Cortex of kidney (tissue), 1 donor: ENCODE data around the gene ABCF3.

ENCODE experiments used
- DNase-seq: peaks from one replicate; lab custom pipeline; 2025; lab: John Stamatoyannopoulos, UW

ABCF3 gene

DNA sequence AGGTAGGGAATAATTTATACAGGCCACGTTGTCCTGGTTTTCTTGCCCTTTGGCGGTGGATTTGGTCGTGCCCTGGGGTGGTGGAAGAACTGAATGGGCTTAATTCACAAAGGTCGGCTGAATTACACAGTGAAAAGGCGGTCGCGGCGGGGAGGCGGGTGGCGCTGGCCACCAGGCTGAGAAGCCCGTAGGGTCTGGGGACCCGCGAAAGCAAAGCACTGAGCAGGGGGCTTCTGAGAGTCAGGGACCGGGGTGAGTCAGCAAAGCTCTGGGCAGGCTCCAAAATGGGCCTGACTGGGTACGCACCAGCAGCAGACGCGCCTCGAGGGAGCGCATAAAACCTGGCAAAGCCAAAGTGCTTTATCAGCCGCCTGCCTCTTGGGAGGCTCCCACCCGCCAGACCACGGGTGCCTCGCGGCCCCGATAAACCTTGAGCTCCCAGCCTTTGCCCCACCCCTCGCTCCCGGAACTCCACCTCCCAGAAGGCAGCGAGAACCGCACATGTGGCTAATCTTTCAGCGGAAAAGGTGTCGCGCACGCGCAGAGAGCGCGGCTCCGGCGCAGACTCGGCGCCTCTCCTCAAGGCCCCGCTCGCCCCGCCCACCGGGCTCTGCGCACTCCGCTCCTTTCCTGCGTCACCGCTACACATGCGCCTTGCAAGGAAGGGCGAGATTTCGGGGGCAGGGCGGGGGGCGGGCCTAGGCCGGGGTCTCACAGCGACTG lies 377 bp upstream of the ABCF3 start:
- DNase-seq: peak; percentile 99

DNA sequence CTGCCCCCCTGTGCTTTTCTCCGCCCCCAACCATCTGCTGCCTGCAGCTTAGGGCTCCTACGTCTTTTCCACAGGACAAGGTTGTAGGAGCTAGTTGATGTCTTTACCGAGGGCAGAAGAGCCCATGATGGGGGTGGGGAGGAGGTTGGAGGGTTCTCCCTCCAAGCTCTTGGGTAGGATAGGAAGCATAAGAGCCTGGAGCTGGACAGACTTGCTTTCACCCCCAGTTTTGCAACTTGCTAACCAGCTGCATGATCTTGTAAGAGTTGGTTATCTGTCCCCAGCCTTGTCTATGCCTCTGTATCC lies 856 bp downstream of the ABCF3 start:
- DNase-seq: no peak

GRCh38 chr3:184188080-184188479 lies 2.1 kb downstream of the ABCF3 start:
- DNase-seq: no peak

GRCh38 chr3:184189421-184189820 lies 3.4 kb downstream of the ABCF3 start:
- DNase-seq: no peak

DNA sequence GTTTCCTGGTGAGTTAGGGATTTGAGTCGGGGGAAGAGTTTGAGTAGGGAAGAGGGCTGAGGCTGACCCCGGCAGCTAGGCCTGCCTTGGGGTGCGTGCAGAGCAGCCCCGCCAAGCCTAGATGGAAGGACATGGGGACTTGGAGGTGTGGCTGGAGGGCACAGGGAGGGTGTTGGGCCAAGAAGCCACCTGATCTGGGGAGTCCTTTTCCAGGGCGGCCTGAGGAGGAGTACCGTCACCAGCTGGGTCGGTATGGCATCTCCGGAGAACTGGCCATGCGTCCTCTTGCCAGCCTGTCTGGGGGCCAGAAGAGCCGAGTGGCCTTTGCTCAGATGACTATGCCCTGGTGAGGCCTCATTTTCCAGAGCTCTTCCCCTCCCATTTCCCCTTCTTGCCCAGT lies 6.9 kb downstream of the ABCF3 start:
- no peak for DNase-seq

GRCh38 chr3:184193991-184194539 lies 8.1 kb downstream of the ABCF3 start:
- no peak for DNase-seq

DNA sequence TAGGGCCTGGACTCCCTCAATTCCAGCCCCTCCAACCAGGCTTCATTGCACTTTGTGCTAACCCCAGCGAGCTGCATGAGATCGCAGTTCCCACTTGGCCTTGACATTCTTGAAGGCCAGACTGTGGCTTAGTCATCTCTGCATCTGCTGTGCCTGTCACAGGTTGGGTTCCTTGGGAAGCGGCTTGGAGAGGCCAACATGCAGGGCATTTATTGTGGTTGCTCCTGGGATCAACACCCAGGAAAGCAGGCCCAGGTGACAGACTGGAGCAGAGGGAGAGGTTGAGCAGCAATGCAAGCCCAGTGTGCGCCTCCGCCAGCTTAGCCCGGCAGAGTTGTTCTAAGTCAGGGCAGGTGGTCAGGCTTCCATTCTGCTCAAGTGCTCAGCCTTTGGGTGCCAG lies 10.5 kb downstream of the ABCF3 start:
- DNase-seq: no peak

DNA sequence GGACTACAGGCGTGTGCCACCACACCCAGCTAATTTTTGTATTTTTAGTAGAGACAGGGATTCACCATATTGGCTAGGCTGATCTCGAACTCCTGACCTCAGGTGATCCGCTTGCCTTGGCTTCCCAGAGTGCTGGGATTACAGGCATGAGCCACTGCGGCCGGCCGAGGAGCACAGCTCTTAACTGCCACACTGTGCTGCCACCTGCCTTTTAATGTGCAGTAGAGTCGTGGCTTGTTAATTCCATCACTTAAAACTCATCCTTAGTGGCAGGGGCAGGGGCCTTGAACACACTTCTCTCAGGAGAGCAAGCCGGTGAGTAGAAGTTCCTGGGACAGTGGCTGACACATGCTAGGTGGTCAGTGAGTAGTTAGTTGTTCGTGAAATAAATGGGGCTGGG lies 12.5 kb downstream of the ABCF3 start:
- no peak for DNase-seq

DNA sequence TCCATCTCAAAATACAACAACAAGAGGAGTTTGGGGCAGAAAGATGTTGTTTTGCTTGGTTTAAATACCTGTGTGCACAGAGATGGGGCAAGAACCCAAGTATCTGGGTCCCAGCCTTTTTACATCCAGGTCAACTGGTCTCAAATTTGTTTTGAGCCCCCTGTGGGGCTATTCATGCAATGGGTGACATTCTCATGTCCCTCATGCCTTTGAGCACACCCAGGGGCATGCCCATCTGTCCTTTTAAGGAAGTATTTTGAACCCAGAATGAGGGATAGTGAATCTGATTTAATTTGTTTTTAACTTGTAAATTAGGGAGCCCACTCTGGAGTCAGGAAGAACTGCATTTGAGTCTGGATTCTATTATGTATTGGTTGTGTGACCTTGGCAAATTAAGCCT lies 14.8 kb downstream of the ABCF3 start:
- DNase-seq: no peak

- DNase-seq: no peak
Observed at GRCh38 chr3:184203526-184203925, 17.5 kb downstream of the ABCF3 start.

- DNase-seq: no peak
Observed at GRCh38 chr3:184209146-184209923, 23.3 kb downstream of the ABCF3 start.

GRCh38 chr3:184211297-184211696 lies 25.3 kb downstream of the ABCF3 start:
- DNase-seq: no peak

GRCh38 chr3:184211718-184212117 lies 25.7 kb downstream of the ABCF3 start:
- DNase-seq: no peak

DNA sequence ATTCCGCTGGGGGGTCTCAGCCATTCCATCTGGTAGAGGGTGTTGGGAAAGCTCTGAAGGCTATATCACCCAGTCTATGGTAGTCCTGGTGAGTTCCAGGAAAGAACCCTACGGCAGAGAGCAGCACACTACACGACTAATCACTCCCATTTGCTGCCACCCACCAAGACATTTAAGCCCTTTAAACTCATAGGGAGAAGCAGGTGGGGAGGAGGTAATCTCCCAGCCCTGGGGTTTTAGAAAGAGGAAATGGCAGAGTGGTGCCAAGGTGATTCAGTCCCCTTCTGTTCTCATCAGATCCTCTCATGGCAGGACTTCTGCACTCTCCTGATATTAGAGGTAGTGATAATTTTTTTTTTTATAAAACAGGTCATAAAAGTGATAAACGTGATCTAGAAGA lies 32.8 kb downstream of the ABCF3 start:
- DNase-seq: no peak

GRCh38 chr3:184222521-184222920 lies 36.5 kb downstream of the ABCF3 start:
- DNase-seq: no peak

DNA sequence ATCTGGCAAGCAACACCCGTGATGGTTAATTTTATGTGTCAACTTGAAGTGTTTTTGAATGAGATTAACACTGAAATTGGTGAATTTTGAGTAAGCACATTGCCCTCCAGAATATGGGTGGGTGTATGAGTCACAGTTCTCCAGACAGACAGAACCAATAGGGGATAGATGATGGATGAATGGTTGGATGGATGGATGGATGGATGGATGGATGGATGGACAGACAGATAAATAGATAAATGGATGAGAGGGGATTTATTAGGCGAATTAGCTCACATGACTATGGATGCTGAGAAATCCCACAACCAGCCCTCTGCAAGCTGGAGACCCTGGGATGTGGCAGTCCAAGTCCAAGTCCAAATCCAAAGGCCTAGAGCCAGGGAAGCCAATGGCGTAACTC lies 37.9 kb downstream of the ABCF3 start:
- DNase-seq: no peak

- DNase-seq: no peak
Observed at GRCh38 chr3:184227481-184227935, 41.5 kb downstream of the ABCF3 start.

DNA sequence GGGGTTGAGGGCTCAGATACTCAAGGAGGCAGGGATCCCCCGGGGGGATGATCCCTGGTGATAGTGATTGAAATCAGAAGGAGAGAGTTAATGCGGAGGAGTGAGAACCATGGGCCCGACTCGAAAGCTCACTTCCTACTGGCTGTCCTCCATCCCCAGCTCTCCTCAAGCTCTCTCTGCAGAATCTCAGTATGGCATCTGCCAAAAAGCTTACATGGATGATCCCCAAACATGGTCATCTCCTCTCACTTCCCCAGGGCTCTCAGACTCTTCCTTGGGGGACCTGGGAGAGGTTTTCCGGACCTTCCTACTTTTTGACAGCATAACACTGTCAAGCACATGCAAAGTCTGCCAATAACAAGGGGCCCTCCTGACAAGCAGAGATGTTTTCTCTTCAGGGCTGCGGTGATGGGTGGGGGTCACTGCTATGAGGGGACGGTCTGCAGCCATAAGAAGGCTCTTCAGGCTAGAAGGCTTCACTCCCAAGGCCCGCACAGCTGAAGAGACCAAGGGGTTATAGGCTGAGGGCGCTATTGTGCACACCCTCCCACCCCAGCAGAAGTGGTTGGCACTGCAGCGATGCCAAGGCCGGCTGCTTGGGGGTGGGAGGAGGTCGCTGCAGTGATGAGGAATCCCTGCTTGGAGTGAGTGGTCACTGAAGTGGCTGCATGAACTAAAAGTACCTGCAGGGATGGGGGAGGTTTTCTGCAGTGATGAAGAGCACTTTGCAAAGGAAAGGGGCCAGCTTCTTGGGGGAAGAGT lies 42.6 kb downstream of the ABCF3 start:
- no peak for DNase-seq

DNA sequence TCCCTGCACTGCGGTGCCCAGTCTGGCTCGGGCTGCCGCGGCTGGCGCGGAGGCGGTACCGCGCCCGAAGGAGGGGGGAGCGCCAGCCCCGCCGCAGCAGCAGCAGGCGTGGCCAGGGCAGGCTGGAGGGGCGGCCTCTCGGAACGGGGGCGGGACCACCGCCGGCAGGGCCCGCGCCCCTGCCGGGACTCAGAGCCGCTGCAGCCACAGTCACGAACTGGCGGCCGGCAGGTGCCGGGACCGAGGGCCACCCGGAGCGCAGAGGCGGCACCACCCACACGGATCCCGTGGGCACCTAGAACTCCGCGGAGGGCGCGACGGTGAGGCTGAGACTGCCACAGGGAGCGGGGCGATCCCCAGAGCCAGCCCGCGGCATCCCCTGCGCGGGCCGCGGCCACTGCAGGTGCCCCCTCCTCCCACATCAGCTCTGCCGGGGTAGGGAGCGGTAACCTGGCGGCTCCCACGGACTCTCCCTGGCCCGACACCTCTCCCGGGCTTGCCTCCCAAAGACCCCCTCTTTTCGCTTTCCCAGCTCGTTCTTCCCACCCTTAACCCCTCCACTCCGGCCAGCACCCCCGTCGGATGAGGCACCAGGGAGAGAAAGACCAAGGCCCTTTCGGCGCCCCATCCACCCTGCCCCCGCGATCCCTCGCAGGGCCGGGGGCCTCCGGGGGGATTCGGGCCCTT lies 43.5 kb downstream of the ABCF3 start, which contains the start of gene VWA5B2:
Gene VWA5B2, plus strand, starts transcription at position 192 of the 687 bp plus-strand sequence. CDS start 944 bp downstream, outside the sequence.
- no peak for DNase-seq

DNA sequence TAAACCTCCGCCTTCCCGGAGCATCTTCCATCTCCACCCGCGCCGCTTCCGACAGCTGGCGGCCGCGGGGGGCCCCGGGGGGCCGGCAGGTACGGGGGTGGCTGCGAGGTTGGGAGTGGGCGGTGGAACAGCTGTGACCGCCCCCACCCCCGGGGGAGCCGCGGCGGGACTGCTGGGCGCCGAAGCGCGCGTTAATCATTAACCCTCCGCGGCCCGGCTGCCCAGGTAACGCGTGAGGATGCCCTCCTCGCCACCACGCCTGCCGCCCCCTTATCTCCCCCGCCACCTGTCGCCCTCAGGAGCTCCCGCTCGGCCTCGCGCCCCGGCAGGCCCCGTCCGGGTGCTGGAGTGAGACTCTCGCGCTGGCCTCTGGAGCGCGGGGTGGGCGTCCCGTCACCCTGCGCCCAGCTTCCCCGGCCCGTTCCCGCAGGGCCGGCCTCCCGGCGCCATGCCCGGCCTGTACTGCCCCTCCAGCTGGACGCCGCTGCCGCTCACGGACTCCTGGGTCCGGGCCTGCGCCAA lies 44.1 kb downstream of the ABCF3 start:
- no peak for DNase-seq
